Left ventricle myocardium inferior (tissue), 1 donor: ENCODE results near the gene ANTXR1. TPM values are rescaled to one million over a fixed set of nuclear protein-coding genes. Genes with fewer than 3 reads are reported as not detected.

Source experiments
- DNase-seq: peaks from one replicate; pipeline ENCODE4 v3.0.0-alpha.2; 2020
- H3K27ac ChIP-seq: fragments of 200-600 bp; replicated peaks from 2 replicates; pipeline ENCODE4 v1.8.0; 2021
- H3K27me3 ChIP-seq: fragments of 200-600 bp; 2 replicates; pipeline ENCODE4 v1.8.0; 2021; ENCODE audit warnings: low read depth
- H3K36me3 ChIP-seq: fragments of 200-600 bp; 2 replicates; pipeline ENCODE4 v1.8.0; 2021
- H3K4me1 ChIP-seq: fragments of 200-600 bp; 2 replicates; pipeline ENCODE4 v1.8.0; 2021
- H3K4me3 ChIP-seq: fragments of 200-600 bp; 2 replicates; pipeline ENCODE4 v1.8.0; 2021; ENCODE audit warnings: mild to moderate bottlenecking, moderate library complexity
- H3K9me3 ChIP-seq: fragments of 200-600 bp; replicated peaks from 2 replicates; pipeline ENCODE4 v1.8.0; 2021
- intact Hi-C: fragments of 100-400 bp; cut with micrococcal nuclease; formaldehyde crosslinking; loops from one replicate; pipeline ENCODE4 v1.11.0; 2022
- total RNA-seq: library from RNA; stranded (reverse); fragmentation: NEBNext Ultra II Directional; extraction: Animal tissue kit (Norgen Biotek cat#: 25700); gene quantifications from one replicate; pipeline ENCODE4 v1.2.1, GENCODE V29; 2021
- TF ChIP-seq, protein P1 (sequence below): fragments of 200-600 bp; IDR thresholded peaks from 2 replicates; pipeline ENCODE4 v1.8.0; 2021; ENCODE audit warnings: antibody characterized with exemption, mild to moderate bottlenecking, borderline replicate concordance
- donor health status: DM: no; HTN: yes; CAD: no; lungs with severe emphysema.

The ANTXR1 gene
- total RNA-seq, 1 donor from 2014 or later, result 23.3 TPM

DNA sequence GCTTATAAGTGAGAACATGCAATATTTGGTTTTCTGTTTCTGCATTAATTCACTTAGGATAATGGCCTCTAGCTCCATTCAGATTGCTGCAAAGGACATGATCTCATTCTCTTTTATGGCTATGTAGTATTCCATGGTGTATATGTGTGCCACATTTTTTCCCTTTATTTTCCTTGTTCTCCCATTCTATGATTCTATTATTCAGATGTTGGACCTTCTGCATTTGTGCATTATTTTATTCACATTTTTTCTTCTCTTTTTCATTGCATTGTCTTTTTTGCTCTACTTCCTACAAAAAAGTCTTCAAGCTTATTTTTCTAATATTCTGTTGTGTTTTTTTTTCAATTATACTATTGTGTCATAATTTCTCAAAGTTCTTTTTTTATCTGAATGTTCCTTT lies 11.1 kb upstream of the ANTXR1 start:
- DNase-seq, result no peak
- intact Hi-C loops, result no loop called here

DNA sequence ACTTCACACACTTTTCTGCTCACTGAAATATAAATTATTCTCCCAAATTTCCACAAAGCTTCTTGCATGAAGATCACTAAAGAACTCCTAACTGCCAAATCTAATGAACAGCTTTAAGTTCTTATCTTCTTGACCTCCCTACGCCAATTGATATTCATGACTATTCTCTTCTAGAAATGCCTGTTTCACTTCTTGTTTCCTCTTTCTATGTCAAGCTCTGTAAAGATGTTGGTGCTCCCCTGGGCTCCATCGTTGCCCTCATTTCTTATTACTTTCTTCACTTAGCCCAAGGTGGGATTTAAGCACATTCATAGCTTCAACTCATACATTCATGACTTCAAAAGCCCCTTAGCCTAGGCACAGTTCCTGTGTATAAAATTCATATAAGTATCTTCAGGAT lies 9.2 kb upstream of the ANTXR1 start:
- no peak for DNase-seq

More for the DNA sequence above, 11.1 kb upstream of the ANTXR1 start:
- peaks cover 22% of the 10 kb centered on the region for H3K9me3 ChIP-seq
- H3K4me1 ChIP-seq, result peaks cover 6% of the 10 kb centered on the region
- H3K27me3 ChIP-seq, result peaks cover 7% of the 10 kb centered on the region
- no peak overlapping the region for H3K4me3 ChIP-seq
- H3K36me3 ChIP-seq, result no peaks in the 10 kb centered on the region
- H3K27ac ChIP-seq, result no peak overlapping the region
- TF ChIP-seq, protein P1, sequence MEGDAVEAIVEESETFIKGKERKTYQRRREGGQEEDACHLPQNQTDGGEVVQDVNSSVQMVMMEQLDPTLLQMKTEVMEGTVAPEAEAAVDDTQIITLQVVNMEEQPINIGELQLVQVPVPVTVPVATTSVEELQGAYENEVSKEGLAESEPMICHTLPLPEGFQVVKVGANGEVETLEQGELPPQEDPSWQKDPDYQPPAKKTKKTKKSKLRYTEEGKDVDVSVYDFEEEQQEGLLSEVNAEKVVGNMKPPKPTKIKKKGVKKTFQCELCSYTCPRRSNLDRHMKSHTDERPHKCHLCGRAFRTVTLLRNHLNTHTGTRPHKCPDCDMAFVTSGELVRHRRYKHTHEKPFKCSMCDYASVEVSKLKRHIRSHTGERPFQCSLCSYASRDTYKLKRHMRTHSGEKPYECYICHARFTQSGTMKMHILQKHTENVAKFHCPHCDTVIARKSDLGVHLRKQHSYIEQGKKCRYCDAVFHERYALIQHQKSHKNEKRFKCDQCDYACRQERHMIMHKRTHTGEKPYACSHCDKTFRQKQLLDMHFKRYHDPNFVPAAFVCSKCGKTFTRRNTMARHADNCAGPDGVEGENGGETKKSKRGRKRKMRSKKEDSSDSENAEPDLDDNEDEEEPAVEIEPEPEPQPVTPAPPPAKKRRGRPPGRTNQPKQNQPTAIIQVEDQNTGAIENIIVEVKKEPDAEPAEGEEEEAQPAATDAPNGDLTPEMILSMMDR, result no peak

DNA sequence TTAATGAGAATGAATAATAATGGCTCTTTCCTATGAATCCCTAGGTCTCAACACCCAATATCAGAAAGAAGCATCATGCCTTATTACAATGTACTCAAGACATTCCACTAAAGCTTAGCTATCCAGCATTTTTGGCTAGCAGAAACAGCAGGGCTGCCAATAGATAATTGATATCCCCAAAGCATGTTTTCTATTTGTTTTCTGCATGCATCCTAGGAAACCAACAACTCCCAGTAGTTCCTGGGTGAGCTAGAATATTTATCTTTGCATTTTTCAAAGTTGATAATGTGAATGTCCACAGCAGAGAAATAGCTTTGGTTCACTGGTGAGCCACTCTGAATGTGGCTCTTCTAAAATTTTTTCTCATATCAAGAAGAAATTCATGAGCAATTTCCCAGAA lies 5.8 kb upstream of the ANTXR1 start:
- Histone ChIP-seq H3K27me3 (peaks cover 7% of the 10 kb centered on the region), H3K36me3 (no peaks in the 10 kb centered on the region), H3K4me3 (no peak overlapping the region), H3K4me1 (peaks cover 14% of the 10 kb centered on the region), H3K9me3 (peaks cover 4% of the 10 kb centered on the region), H3K27ac (no peak overlapping the region)
- intact Hi-C loops, result no loop called here
- TF ChIP-seq, protein P1, result no peak
- no peak for DNase-seq

More for the DNA sequence above, 9.2 kb upstream of the ANTXR1 start:
- no peak overlapping the region for H3K4me3 ChIP-seq
- peaks cover 22% of the 10 kb centered on the region for H3K9me3 ChIP-seq
- peaks cover 7% of the 10 kb centered on the region for H3K27me3 ChIP-seq
- peaks cover 14% of the 10 kb centered on the region for H3K4me1 ChIP-seq
- intact Hi-C loops, result no loop called here
- TF ChIP-seq, protein P1, result no peak
- H3K36me3 ChIP-seq, result no peaks in the 10 kb centered on the region
- no peak overlapping the region for H3K27ac ChIP-seq

DNA sequence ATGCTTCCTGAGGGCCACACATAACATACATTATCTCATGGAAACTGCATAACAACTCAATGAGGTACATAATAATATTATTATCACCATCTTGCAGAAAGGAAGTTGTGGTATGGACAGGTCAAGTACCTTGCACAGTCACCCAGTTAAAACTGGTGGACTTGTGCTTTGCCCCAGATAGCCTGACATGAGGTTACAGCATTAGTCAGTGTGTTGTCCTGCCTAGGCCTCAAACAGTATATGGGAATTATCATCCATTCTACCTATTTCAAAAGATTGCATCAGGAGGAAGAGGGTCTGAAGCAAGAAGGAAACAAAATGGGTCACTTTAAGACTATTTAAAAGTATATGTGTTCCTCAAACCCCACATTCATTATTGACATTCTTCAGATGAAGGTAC lies 5.4 kb upstream of the ANTXR1 start:
- H3K36me3 ChIP-seq, result no peaks in the 10 kb centered on the region
- TF ChIP-seq, protein P1, result no peak
- H3K4me3 ChIP-seq, result no peak overlapping the region
- H3K27me3 ChIP-seq, result peaks cover 7% of the 10 kb centered on the region
- no peak overlapping the region for H3K27ac ChIP-seq
- intact Hi-C loops, result no loop called here
- H3K4me1 ChIP-seq, result peaks cover 14% of the 10 kb centered on the region
- no peak for DNase-seq
- H3K9me3 ChIP-seq, result no peaks in the 10 kb centered on the region

DNA sequence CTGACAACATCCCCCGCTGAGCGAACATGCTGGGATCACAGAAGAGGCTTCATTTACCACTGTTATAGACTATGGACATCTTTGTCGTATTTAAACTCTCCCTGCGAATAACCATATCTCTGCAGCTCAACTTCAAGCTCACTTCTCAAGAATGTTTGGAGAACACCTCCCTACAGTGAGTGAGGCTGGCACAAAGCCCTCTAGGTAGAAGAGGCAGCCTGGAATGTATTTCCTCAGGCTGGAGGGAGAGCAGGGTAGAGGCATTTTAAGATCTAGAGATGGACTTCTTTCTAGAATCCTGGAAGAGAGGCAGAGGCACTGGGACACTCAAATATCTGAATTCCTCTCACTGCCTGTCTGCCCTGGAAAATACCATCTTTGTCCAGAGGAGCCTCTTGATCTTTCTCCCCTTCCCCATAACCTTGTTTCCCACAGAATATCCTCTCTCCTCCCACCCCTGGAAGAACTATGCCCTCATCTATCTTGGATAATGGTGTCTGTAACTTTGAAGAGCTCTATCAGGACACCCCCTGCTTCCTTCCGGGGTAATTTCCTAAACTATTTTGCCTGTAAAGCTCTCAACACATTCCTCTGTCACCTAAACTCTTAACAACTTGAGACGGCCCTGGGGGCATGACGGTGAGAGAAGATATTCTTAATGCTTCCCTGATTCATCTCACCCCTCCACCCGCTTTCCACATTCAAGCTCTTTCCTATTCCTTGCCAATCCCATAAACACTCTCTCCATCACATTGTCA lies 2.4 kb upstream of the ANTXR1 start:
- no peak overlapping the region for H3K27ac ChIP-seq
- no peaks in the 10 kb centered on the region for H3K36me3 ChIP-seq
- TF ChIP-seq, protein P1, result no peak
- no peaks in the 10 kb centered on the region for H3K9me3 ChIP-seq
- peaks cover 36% of the 10 kb centered on the region for H3K4me1 ChIP-seq
- DNase-seq, result no peak
- intact Hi-C loops, result no loop called here
- H3K4me3 ChIP-seq, result no peak overlapping the region
- peaks cover 25% of the 10 kb centered on the region for H3K27me3 ChIP-seq
